A549 (cell line): ENCODE results near the gene IGFALS. TPM values are rescaled to one million over a fixed set of nuclear protein-coding genes. Genes with fewer than 3 reads are reported as not detected.

Experiments
- ATAC-seq, 2 experiments: fragments of 200-7000 bp in 1 of 2; fragments of >200 bp in 1 of 2; cut with Nextera tagmentation in 1 of 2; cut with Tn5 transposase in 1 of 2; 3 replicates each; pipeline versions ENCODE4 v1.8.0 to v1.9.1; 2018 to 2020; ENCODE audit warnings: mild to moderate bottlenecking in 1 of 2, moderate library complexity in 1 of 2
- CTCF ChIA-PET: fragments of 300-600 bp; sonication (Branson Sonifier 250); formaldehyde crosslinking; extraction: SDS; loops from one replicate; lab custom pipeline; 2021; ENCODE audit warnings: antibody characterized with exemption, inconsistent platforms; lab: Yijun Ruan, JAX
- POLR2A ChIA-PET: fragments of 350-600 bp; formaldehyde crosslinking; extraction: SDS; loops from one replicate; lab custom pipeline; 2021; ENCODE audit warnings: antibody characterized with exemption, inconsistent platforms; lab: Yijun Ruan, JAX
- DNase-seq, 2 experiments: peaks; one replicate each; pipeline versions ENCODE4 v3.0.0 to v3.0.0-alpha.2; 2011 to 2016; ENCODE audit warnings: low read depth in 1 of 2, low spot score in 1 of 2
- FAIRE-seq: peaks from 2 replicates; lab custom pipeline; 2011; peaks lifted over from hg19 to GRCh38; lab: Jason Lieb, UNC
- H3K27ac ChIP-seq, 2 experiments: fragments of >200 bp; sonication (Bioruptor Twin); formaldehyde crosslinking; 3 replicates each; pipeline ENCODE4 v1.5.1; 2016 to 2017
- H3K4me1 ChIP-seq: fragments of >200 bp; sonication (Bioruptor Twin); formaldehyde crosslinking; 3 replicates; pipeline ENCODE4 v1.6.1; 2016
- H3K4me2 ChIP-seq: fragments of >200 bp; sonication (Bioruptor Twin); formaldehyde crosslinking; 3 replicates; pipeline ENCODE4 v1.6.1; 2016
- H3K4me3 ChIP-seq: fragments of >200 bp; sonication (Bioruptor Twin); formaldehyde crosslinking; 3 replicates; pipeline ENCODE4 v1.5.1; 2016
- H3K9me3 ChIP-seq: fragments of >200 bp; sonication (Bioruptor Twin); formaldehyde crosslinking; 3 replicates; pipeline ENCODE4 v1.6.1; 2016
- CHD4 ChIP-seq: fragments of 200-600 bp; sonication (generic); IDR thresholded peaks from 2 replicates; pipeline ENCODE4 v1.6.1; 2016; ENCODE audit warnings: antibody characterized with exemption, mild to moderate bottlenecking, borderline replicate concordance
- EHF ChIP-seq: fragments of 250-450 bp; sonication (Bioruptor Pico); IDR thresholded peaks from 2 replicates; pipeline ENCODE4 v1.5.0; 2020; ENCODE audit warnings: mild to moderate bottlenecking
- EHMT2 ChIP-seq: fragments of 200-600 bp; sonication (generic); IDR thresholded peaks from 2 replicates; pipeline ENCODE4 v1.6.1; 2016; ENCODE audit warnings: antibody characterized with exemption, low read depth, mild to moderate bottlenecking, moderate library complexity
- EP300 ChIP-seq, 2 experiments: fragments of >200 bp; sonication (Bioruptor Twin); formaldehyde crosslinking; IDR thresholded peaks; 2 replicates in 1 of 2; 3 replicates in 1 of 2; pipeline ENCODE4 v1.6.1; 2016 to 2017
- ESRRA ChIP-seq: fragments of 150-350 bp; IDR thresholded peaks from 2 replicates; pipeline ENCODE4 v1.6.1; 2014; ENCODE audit warnings: mild to moderate bottlenecking, low read length, borderline replicate concordance
- FOSB ChIP-seq: fragments of 250-450 bp; sonication (Bioruptor Pico); IDR thresholded peaks from 2 replicates; pipeline ENCODE4 v1.5.0; 2020; ENCODE audit warnings: mild to moderate bottlenecking, moderate library complexity
- FOSL2 ChIP-seq, 2 experiments: fragments of 450-650 bp in 1 of 2; fragments of >200 bp in 1 of 2; sonication (Bioruptor Twin) in 1 of 2; formaldehyde crosslinking; IDR thresholded peaks; 2 replicates each; pipeline versions ENCODE4 v1.5.0 to v1.6.1; 2016 to 2020; ENCODE audit warnings: mild to moderate bottlenecking in 1 of 2, moderate library complexity in 1 of 2
- HOXA7 ChIP-seq: fragments of 250-450 bp; sonication (Bioruptor Pico); IDR thresholded peaks from 2 replicates; pipeline ENCODE4 v1.5.0; 2020; ENCODE audit warnings: mild to moderate bottlenecking, moderate library complexity
- HOXB5 ChIP-seq: fragments of 250-450 bp; sonication (Bioruptor Pico); IDR thresholded peaks from 2 replicates; pipeline ENCODE4 v1.5.0; 2020; ENCODE audit warnings: mild to moderate bottlenecking, moderate library complexity
- KDM5A ChIP-seq: fragments of 200-600 bp; sonication (generic); IDR thresholded peaks from 2 replicates; pipeline ENCODE4 v1.6.1; 2016; ENCODE audit warnings: antibody characterized with exemption, mild to moderate bottlenecking
- MAFK ChIP-seq: fragments of 450-650 bp; IDR thresholded peaks from 2 replicates; pipeline ENCODE4 v1.6.1; 2014; ENCODE audit not compliant: partially characterized antibody
- POLR2AphosphoS2 ChIP-seq: conservative IDR thresholded peaks from 2 replicates; pipeline ENCODE4 v1.6.1; 2012; ENCODE audit warnings: low read length, improper control_type of control experiment, inconsistent platforms
- RAD21 ChIP-seq, 2 experiments: fragments of >200 bp in 1 of 2; sonication (Bioruptor Twin) in 1 of 2; formaldehyde crosslinking in 1 of 2; IDR thresholded peaks in 1 of 2; conservative IDR thresholded peaks in 1 of 2; 2 replicates in 1 of 2; 3 replicates in 1 of 2; pipeline ENCODE4 v1.6.1; 2012 to 2018; ENCODE audit warnings: inconsistent platforms in 1 of 2
- ZC3H11A ChIP-seq: fragments of 450-650 bp; IDR thresholded peaks from 2 replicates; pipeline ENCODE4 v1.6.1; 2014; ENCODE audit warnings: antibody characterized with exemption, mild to moderate bottlenecking
- ZNF302 ChIP-seq: fragments of 250-450 bp; sonication (Bioruptor Pico); IDR thresholded peaks from 2 replicates; pipeline ENCODE4 v1.9.0; 2021; ENCODE audit warnings: inconsistent platforms, mild to moderate bottlenecking, moderate library complexity
- ZSCAN20 ChIP-seq: fragments of 250-450 bp; sonication (Bioruptor Pico); IDR thresholded peaks from 2 replicates; pipeline ENCODE4 v1.8.0; 2022; ENCODE audit warnings: mild to moderate bottlenecking, moderate library complexity
- WGBS: methylation state at CpG from one replicate; pipeline ENCODE4 v1.1.6; 2017; ENCODE audit errors: missing lambda C conversion rate; 5-methylcytosine and 5-hydroxymethylcytosine counted together
- polyA plus RNA-seq, 4 experiments: library from polyadenylated mRNA; depleted of rRNA in 3 of 4; stranded (reverse); fragments of >200 nt; fragmentation: RNase III in 1 of 4; extraction: RNeasy Plus Mini Kit Qiagen cat#74134 plus additional on column Dnase treatment in 1 of 4; gene quantifications; 2 replicates in 3 of 4; 3 replicates in 1 of 4; pipeline ENCODE4 v1.2.3, GENCODE V29; 2011 to 2017
- TF ChIP-seq, protein P1 (sequence below): fragments of 150-350 bp; IDR thresholded peaks from 2 replicates; pipeline ENCODE4 v1.6.1; 2014; ENCODE audit warnings: low read depth, mild to moderate bottlenecking, low read length
- TF ChIP-seq, protein P2 (sequence below): fragments of >200 bp; sonication (Bioruptor Twin); formaldehyde crosslinking; IDR thresholded peaks from 3 replicates; pipeline ENCODE4 v1.6.1; 2016
- TF ChIP-seq, protein P3 (sequence below): fragments of 200-600 bp; sonication (generic); IDR thresholded peaks from 2 replicates; pipeline ENCODE4 v1.6.1; 2016; ENCODE audit warnings: antibody characterized with exemption, mild to moderate bottlenecking, moderate library complexity

IGFALS gene
- polyA plus RNA-seq, 2 of the 4 experiments (the other 2 are of a cell fraction): 0.08 TPM; not detected in 1

DNA sequence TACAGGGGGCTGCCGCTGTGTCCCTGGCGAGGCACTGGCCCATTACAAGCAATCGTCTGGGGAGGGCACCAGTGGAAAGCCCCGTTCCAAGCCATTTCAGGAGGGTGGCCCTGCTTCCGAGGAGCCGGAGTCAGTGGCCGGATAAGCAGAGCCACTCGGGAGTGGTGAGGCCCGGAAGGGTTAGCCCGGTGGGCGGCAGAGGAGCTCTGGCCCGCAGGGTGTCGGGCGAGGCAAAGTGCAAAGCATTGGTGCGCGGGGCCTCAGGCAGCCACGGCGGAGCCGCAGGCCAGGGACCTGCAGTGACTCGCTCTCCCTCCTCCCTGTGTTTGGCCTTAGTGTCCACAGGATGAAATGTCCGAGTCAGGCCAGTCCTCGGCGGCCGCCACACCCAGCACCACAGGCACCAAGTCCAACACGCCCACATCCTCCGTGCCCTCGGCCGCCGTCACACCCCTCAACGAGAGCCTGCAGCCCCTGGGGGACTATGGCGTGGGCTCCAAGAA, 46.8 kb downstream of the IGFALS start:
- FAIRE-seq: no peak
- peak in 1 of 2 experiments; percentile 61 for DNase-seq
- Histone ChIP-seq H3K9me3 (no peaks in the 10 kb centered on the region), H3K27ac (peak overlapping the region; percentile 72 to 78), H3K4me2 (peak overlapping the region; percentile 65), H3K4me3 (no peak overlapping the region), H3K4me1 (peaks cover 22% of the 10 kb centered on the region)
- TF ChIP-seq, protein P1, sequence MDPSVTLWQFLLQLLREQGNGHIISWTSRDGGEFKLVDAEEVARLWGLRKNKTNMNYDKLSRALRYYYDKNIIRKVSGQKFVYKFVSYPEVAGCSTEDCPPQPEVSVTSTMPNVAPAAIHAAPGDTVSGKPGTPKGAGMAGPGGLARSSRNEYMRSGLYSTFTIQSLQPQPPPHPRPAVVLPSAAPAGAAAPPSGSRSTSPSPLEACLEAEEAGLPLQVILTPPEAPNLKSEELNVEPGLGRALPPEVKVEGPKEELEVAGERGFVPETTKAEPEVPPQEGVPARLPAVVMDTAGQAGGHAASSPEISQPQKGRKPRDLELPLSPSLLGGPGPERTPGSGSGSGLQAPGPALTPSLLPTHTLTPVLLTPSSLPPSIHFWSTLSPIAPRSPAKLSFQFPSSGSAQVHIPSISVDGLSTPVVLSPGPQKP: no peak
- TF ChIP-seq POLR2AphosphoS2: no peak
- TF ChIP-seq CHD4: no peak
- no peak for TF ChIP-seq FOSL2 (IDR thresholded peaks at IDR 0.05)
- TF ChIP-seq FOSL2 (CRISPR knock-in tag; IDR thresholded peaks at IDR 0.05): peak; percentile 29; the same call in 1 of the 2 replicates
- no peak for TF ChIP-seq ZC3H11A
- no peak for TF ChIP-seq ESRRA
- TF ChIP-seq, protein P2, sequence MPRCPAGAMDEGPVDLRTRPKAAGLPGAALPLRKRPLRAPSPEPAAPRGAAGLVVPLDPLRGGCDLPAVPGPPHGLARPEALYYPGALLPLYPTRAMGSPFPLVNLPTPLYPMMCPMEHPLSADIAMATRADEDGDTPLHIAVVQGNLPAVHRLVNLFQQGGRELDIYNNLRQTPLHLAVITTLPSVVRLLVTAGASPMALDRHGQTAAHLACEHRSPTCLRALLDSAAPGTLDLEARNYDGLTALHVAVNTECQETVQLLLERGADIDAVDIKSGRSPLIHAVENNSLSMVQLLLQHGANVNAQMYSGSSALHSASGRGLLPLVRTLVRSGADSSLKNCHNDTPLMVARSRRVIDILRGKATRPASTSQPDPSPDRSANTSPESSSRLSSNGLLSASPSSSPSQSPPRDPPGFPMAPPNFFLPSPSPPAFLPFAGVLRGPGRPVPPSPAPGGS: no peak
- TF ChIP-seq ZSCAN20 (CRISPR knock-in tag): no peak
- CTCF ChIA-PET: interaction anchor here (1.0 to 4.0 kb wide), 3 partner anchors 18 to 36 kb away, joined by 3 to 13 read pairs (median 4); no protein-coding TSS in a partner anchor
- ATAC-seq: peak; percentile 60 to 74
- 56% methylated on average over 27 of the region's 31 CpGs for WGBS
- POLR2A ChIA-PET: interaction anchor here (1.0 to 1.8 kb wide), 3 partner anchors 8 to 40 kb away, joined by 3 to 19 read pairs (median 4); partner anchors contain the start of gene MAPK8IP3

DNA sequence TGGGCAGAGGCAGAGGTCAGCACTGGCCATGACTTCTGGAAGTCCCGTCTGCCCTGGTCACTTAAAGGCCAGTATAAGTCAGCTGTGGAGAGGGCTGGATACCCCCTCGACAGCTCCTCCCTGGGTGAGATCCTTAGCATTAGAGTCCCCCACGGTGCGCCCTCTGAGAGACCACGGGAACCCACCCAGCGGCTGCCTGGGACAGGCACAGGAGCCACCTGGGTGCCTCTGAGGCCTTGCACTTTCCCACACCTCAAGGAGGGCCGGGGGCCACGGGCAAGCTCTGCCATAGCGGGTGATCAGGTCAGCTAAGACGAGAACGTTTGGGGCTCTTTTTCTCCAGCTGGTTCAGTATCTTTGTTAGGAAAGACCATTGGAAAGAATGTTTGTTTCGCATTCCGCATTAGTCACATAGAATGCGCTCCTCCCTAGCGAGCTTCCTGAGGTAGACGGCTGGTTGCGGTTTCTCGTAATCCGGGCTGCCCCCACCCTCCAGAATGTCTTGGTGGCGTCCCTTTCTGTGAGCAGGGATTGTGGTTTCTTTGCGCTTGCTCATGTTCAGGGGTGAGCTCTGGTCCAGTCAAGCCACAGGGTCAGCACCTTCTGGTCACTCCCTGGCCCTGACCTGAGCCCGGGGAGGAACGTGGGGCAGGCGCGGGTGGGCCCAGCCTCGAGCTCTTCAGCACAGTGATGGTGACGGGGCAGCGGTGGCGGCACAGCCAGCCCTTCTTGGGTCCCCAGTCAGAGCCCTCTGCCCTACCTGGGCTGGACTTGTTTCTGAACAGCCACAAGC, 47.4 kb downstream of the IGFALS start:
- DNase-seq (no peak), FAIRE-seq (no peak), ATAC-seq (peak in 1 of 2 experiments; percentile 23; a peak in 3 of 6 replicates)
- CTCF ChIA-PET: interaction anchor here (0.8 to 4.0 kb wide), 14 partner anchors 12 to 402 kb away, joined by 3 to 13 read pairs (median 4); partner anchors contain the start of genes EME2, MAPK8IP3 and MRPS34
- POLR2A ChIA-PET: interaction anchor here (0.5 to 1.8 kb wide), 7 partner anchors 9 to 55 kb away, joined by 3 to 19 read pairs (median 4); partner anchors contain the start of genes EME2, MAPK8IP3 and MRPS34
- no peaks in the 10 kb centered on the region for H3K9me3 ChIP-seq
- H3K27ac ChIP-seq: peak overlapping the region; percentile 72 to 78
- WGBS: 86% methylated on average over 25 of the region's 29 CpGs
- H3K4me2 ChIP-seq: peak overlapping the region; percentile 65
- no peak for TF ChIP-seq ZNF302 (CRISPR knock-in tag)
- no peak for TF ChIP-seq POLR2AphosphoS2
- TF ChIP-seq EP300 (IDR thresholded peaks at IDR 0.05): no peak
- TF ChIP-seq FOSL2 (IDR thresholded peaks at IDR 0.05): no peak
- TF ChIP-seq FOSL2 (CRISPR knock-in tag; IDR thresholded peaks at IDR 0.05): 0 out of 2 replicates have a peak, but pooled peaks have one; percentile 6
- TF ChIP-seq HOXB5 (CRISPR knock-in tag): no peak
- no peak for TF ChIP-seq FOSB (CRISPR knock-in tag)
- TF ChIP-seq MAFK: no peak
- no peak for TF ChIP-seq KDM5A
- TF ChIP-seq, all 56 proteins: peak for 1
- no peak overlapping the region for H3K4me3 ChIP-seq
- H3K4me1 ChIP-seq: peaks cover 22% of the 10 kb centered on the region

DNA sequence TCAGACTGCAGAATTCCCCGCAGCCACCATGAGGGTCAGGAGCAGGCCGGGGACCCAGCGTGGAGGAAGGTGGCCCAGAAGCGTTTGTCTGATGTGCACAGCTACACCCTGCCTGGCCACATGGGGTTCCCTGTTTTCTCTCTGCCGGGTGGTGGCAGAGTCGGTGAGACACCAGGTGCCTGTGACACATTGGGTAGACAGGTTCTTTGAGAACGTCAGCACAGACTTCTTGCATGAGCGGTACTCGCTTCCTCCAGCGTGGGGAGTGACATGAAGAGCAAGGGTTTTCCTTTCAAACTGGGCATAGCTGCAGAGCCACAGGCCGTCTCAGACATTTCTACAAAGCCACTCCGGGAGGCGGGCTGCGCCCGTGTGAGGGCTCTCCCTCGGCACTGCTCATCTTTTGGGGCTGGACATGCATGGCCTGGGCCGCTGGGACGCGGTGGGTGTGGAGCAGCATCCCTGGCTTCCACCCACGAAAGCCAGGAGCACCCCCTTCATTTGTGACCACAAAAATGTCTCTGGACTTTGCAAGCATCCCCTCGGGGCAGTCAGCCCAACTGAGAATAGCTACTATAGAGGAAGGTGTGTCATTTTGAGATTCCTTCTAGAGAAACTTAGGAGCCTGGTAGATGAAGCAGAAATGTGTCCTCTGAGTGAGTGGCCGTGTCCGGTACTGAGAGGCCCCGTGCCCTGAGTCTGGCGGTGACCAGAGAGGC, 48.2 kb downstream of the IGFALS start:
- ChIA-PET CTCF (interaction anchor here (0.8 to 4.0 kb wide), 15 partner anchors 13 to 401 kb away, joined by 3 to 13 read pairs (median 4); partner anchors contain the start of genes EME2, MAPK8IP3 and MRPS34), POLR2A (interaction anchor here (0.5 to 1.8 kb wide), 7 partner anchors 10 to 54 kb away, joined by 3 to 19 read pairs (median 4); partner anchors contain the start of genes EME2, MAPK8IP3 and MRPS34)
- DNase-seq: no peak
- no peak for FAIRE-seq
- WGBS: 75% methylated on average over 22 of the region's 25 CpGs
- Histone ChIP-seq H3K4me1 (peaks cover 22% of the 10 kb centered on the region), H3K9me3 (no peaks in the 10 kb centered on the region), H3K4me3 (no peak overlapping the region), H3K27ac (peak overlapping the region; percentile 72 to 78; a peak in 5 of 6 replicates), H3K4me2 (peak overlapping the region; percentile 65)
- ATAC-seq: no peak
- no peak for TF ChIP-seq HOXA7 (CRISPR knock-in tag)
- no peak for TF ChIP-seq EHMT2
- no peak for TF ChIP-seq RAD21 (conservative IDR thresholded peaks at IDR 0.05 in 1 of 2, IDR thresholded peaks at IDR 0.05 in 1 of 2)
- TF ChIP-seq, protein P3, sequence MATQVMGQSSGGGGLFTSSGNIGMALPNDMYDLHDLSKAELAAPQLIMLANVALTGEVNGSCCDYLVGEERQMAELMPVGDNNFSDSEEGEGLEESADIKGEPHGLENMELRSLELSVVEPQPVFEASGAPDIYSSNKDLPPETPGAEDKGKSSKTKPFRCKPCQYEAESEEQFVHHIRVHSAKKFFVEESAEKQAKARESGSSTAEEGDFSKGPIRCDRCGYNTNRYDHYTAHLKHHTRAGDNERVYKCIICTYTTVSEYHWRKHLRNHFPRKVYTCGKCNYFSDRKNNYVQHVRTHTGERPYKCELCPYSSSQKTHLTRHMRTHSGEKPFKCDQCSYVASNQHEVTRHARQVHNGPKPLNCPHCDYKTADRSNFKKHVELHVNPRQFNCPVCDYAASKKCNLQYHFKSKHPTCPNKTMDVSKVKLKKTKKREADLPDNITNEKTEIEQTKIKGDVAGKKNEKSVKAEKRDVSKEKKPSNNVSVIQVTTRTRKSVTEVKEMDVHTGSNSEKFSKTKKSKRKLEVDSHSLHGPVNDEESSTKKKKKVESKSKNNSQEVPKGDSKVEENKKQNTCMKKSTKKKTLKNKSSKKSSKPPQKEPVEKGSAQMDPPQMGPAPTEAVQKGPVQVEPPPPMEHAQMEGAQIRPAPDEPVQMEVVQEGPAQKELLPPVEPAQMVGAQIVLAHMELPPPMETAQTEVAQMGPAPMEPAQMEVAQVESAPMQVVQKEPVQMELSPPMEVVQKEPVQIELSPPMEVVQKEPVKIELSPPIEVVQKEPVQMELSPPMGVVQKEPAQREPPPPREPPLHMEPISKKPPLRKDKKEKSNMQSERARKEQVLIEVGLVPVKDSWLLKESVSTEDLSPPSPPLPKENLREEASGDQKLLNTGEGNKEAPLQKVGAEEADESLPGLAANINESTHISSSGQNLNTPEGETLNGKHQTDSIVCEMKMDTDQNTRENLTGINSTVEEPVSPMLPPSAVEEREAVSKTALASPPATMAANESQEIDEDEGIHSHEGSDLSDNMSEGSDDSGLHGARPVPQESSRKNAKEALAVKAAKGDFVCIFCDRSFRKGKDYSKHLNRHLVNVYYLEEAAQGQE: no peak
- no peak for TF ChIP-seq EHF (CRISPR knock-in tag)
- no peak for TF ChIP-seq FOSL2 (IDR thresholded peaks at IDR 0.05)
- TF ChIP-seq FOSL2 (CRISPR knock-in tag; IDR thresholded peaks at IDR 0.05): no peak
